ENCODE measurements around the gene JARID2. TPM values are rescaled to one million over a fixed set of nuclear protein-coding genes. Genes with fewer than 3 reads are reported as not detected.

The JARID2 gene
- total and polyA plus RNA-seq, 10 of the 15 experiments (the other 5 are each of a cell fraction or from before 2014, with no cell fraction given) = 4.2 to 21.6 (median 11.7) TPM

DNA sequence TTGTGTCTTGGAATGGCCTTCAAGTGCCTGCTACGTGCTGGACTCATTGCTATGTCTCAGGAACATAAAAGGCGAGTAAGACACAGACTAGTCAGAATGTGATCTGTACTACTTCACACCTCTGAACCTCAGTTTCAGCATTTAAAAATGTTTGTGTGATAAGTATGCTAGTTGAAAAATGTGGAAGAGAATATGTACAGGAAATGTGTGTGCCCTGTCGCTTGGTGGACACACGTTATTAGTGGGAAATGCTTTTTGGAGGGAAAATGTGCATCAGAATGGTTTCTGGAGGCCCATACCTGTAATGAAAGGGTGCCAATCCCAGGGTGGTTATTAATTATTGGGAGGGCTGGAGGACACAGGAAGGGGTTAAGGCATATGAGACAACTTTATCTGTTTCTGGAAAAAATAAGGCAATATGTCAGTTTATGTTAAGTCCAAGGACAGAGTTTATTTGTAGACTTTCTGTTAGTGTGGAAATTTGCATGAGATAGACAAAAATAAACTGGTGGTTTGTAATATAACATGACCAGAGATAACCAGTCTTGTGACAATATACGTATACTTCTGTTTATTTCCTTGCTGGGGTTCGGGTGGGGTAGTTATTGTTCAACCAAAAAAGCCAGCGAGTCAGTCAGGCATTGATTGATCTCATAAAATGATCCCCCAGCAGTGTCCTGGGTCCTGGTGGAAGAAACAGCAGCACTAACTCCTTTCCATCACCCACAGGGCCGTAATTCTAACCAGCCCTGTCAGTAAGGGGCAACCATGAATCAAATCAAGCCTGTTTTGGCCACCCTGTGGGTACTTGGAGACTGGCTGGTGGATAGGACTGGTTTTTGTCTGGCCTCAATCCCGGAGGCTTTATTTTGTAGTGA lies 117.9 kb downstream of the JARID2 start (continued):
- TF ChIP-seq TCF12 (IDR thresholded peaks at IDR 0.05; ENCODE audit: low read depth, low read length) (no peak), ZNF217 (IDR thresholded peaks at IDR 0.05) (peak; percentile 39; the same call in 1 of the 2 replicates), SUPT20H (IDR thresholded peaks at IDR 0.05; ENCODE audit: borderline replicate concordance, control insufficient read depth, low read depth, low read length) (no peak), RBBP5 (conservative IDR thresholded peaks at IDR 0.05) (no peak), RAD51 (IDR thresholded peaks at IDR 0.05) (peak; percentile 81), SUZ12 (IDR thresholded peaks at IDR 0.05; ENCODE audit: unreplicated experiment) (no peak), RELA (IDR thresholded peaks at IDR 0.05; ENCODE audit: borderline replicate concordance, partially characterized antibody) (no peak), SREBF2 (IDR thresholded peaks at IDR 0.05; ENCODE audit: low read length) (no peak), ZSCAN29 (IDR thresholded peaks at IDR 0.05) (0 out of 2 replicates have a peak, but pooled peaks have one; percentile 15), YY1 (IDR thresholded peaks at IDR 0.05; ENCODE audit: low read depth, low read length) (no peak), WRNIP1 (IDR thresholded peaks at IDR 0.05; ENCODE audit: borderline replicate concordance, low read depth, low read length) (no peak), ASH2L (IDR thresholded peaks at IDR 0.05; ENCODE audit: borderline replicate concordance, low read depth) (no peak), MYB (IDR thresholded peaks at IDR 0.05; ENCODE audit: borderline replicate concordance, low read depth, low read length) (0 out of 2 replicates have a peak, but pooled peaks have one; percentile 24), NFYA (IDR thresholded peaks at IDR 0.05; ENCODE audit: borderline replicate concordance, low read depth, low read length) (no peak), POU2F2 (IDR thresholded peaks at IDR 0.05; ENCODE audit: borderline replicate concordance, low read depth, low read length) (0 out of 3 replicates have a peak, but pooled peaks have one; percentile 36), SIX5 (IDR thresholded peaks at IDR 0.05; ENCODE audit: low read depth, low read length, severe bottlenecking) (no peak), RCOR1 (conservative IDR thresholded peaks at IDR 0.05; ENCODE audit: low read depth, low read length) (no peak), ZNF274 (IDR thresholded peaks at IDR 0.05; ENCODE audit: insufficient read depth, insufficient read length) (no peak), CHD4 (IDR thresholded peaks at IDR 0.05) (no peak), NFYB (IDR thresholded peaks at IDR 0.05; ENCODE audit: insufficient read depth, low read depth, low read length) (no peak), TBL1XR1 (IDR thresholded peaks at IDR 0.05; ENCODE audit: low read depth, low read length) (peak; percentile 54; the same call in 1 of the 2 replicates)
- TF ChIP-seq, protein P1, sequence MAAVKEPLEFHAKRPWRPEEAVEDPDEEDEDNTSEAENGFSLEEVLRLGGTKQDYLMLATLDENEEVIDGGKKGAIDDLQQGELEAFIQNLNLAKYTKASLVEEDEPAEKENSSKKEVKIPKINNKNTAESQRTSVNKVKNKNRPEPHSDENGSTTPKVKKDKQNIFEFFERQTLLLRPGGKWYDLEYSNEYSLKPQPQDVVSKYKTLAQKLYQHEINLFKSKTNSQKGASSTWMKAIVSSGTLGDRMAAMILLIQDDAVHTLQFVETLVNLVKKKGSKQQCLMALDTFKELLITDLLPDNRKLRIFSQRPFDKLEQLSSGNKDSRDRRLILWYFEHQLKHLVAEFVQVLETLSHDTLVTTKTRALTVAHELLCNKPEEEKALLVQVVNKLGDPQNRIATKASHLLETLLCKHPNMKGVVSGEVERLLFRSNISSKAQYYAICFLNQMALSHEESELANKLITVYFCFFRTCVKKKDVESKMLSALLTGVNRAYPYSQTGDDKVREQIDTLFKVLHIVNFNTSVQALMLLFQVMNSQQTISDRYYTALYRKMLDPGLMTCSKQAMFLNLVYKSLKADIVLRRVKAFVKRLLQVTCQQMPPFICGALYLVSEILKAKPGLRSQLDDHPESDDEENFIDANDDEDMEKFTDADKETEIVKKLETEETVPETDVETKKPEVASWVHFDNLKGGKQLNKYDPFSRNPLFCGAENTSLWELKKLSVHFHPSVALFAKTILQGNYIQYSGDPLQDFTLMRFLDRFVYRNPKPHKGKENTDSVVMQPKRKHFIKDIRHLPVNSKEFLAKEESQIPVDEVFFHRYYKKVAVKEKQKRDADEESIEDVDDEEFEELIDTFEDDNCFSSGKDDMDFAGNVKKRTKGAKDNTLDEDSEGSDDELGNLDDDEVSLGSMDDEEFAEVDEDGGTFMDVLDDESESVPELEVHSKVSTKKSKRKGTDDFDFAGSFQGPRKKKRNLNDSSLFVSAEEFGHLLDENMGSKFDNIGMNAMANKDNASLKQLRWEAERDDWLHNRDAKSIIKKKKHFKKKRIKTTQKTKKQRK (IDR thresholded peaks at IDR 0.05; ENCODE audit: low read depth, low read length) = no peak
- TF ChIP-seq, protein P2, sequence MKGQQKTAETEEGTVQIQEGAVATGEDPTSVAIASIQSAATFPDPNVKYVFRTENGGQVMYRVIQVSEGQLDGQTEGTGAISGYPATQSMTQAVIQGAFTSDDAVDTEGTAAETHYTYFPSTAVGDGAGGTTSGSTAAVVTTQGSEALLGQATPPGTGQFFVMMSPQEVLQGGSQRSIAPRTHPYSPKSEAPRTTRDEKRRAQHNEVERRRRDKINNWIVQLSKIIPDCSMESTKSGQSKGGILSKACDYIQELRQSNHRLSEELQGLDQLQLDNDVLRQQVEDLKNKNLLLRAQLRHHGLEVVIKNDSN (IDR thresholded peaks at IDR 0.05; ENCODE audit: borderline replicate concordance, extremely low read length, insufficient read depth, low read depth, low read length) = no peak
- TF ChIP-seq, protein P3, sequence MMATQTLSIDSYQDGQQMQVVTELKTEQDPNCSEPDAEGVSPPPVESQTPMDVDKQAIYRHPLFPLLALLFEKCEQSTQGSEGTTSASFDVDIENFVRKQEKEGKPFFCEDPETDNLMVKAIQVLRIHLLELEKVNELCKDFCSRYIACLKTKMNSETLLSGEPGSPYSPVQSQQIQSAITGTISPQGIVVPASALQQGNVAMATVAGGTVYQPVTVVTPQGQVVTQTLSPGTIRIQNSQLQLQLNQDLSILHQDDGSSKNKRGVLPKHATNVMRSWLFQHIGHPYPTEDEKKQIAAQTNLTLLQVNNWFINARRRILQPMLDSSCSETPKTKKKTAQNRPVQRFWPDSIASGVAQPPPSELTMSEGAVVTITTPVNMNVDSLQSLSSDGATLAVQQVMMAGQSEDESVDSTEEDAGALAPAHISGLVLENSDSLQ (IDR thresholded peaks at IDR 0.05) = peak; percentile 72; the same call in 1 of the 2 replicates
- TF ChIP-seq, protein P4, sequence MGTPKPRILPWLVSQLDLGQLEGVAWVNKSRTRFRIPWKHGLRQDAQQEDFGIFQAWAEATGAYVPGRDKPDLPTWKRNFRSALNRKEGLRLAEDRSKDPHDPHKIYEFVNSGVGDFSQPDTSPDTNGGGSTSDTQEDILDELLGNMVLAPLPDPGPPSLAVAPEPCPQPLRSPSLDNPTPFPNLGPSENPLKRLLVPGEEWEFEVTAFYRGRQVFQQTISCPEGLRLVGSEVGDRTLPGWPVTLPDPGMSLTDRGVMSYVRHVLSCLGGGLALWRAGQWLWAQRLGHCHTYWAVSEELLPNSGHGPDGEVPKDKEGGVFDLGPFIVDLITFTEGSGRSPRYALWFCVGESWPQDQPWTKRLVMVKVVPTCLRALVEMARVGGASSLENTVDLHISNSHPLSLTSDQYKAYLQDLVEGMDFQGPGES (IDR thresholded peaks at IDR 0.05) = no peak
